Nephron progenitor cell (in vitro differentiated cells): ENCODE data around the gene MYO1A.

Experiments
- DNase-seq: peaks from one replicate; pipeline ENCODE4 v3.0.0; 2021
- H3K27ac Mint-ChIP-seq: 2 replicates; pipeline ENCODE4 v1.8.0; 2021; ENCODE audit warnings: mild to moderate bottlenecking, moderate library complexity, mixed read lengths
- H3K27me3 Mint-ChIP-seq: 2 replicates; pipeline ENCODE4 v1.8.0; 2021; ENCODE audit warnings: mild to moderate bottlenecking, low read depth, mixed read lengths; ENCODE audit not compliant: poor library complexity
- H3K36me3 Mint-ChIP-seq: 2 replicates; pipeline ENCODE4 v1.8.0; 2021; ENCODE audit warnings: low read depth, mixed read lengths
- H3K4me1 Mint-ChIP-seq: 2 replicates; pipeline ENCODE4 v1.8.0; 2021; ENCODE audit warnings: mixed read lengths
- H3K4me3 Mint-ChIP-seq: 2 replicates; pipeline ENCODE4 v1.8.0; 2021; ENCODE audit warnings: mild to moderate bottlenecking, moderate library complexity, mixed read lengths
- H3K9me3 Mint-ChIP-seq: 2 replicates; pipeline ENCODE4 v1.8.0; 2021; ENCODE audit warnings: mild to moderate bottlenecking, moderate library complexity, mixed read lengths
- TF ChIP-seq, protein P1 (sequence below): fragments of 200-600 bp; sonication (generic); IDR thresholded peaks from 2 replicates; pipeline ENCODE4 v1.5.0; 2021; ENCODE audit warnings: antibody characterized with exemption

The MYO1A gene

DNA sequence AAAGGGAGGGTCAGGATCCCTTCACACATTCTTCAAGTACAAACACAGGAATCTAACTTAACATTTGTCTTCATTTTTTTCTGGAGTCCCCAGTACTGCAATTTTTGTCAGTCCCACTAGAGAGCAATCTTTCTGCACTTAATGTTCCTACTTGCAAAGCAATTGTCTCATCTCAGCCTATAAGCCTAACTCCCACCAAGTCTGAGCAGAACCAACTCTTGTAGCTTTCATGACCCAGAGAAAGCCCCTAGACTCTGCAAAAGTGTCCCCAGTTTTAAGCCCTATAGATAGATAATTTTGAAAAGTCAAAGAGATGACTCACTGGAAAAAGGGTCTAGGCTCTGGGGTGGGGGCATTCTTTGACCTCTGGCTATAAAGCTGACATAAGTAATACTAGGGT lies 41.8 kb downstream of the MYO1A start:
- no peak overlapping the region for H3K27ac Mint-ChIP-seq

DNA sequence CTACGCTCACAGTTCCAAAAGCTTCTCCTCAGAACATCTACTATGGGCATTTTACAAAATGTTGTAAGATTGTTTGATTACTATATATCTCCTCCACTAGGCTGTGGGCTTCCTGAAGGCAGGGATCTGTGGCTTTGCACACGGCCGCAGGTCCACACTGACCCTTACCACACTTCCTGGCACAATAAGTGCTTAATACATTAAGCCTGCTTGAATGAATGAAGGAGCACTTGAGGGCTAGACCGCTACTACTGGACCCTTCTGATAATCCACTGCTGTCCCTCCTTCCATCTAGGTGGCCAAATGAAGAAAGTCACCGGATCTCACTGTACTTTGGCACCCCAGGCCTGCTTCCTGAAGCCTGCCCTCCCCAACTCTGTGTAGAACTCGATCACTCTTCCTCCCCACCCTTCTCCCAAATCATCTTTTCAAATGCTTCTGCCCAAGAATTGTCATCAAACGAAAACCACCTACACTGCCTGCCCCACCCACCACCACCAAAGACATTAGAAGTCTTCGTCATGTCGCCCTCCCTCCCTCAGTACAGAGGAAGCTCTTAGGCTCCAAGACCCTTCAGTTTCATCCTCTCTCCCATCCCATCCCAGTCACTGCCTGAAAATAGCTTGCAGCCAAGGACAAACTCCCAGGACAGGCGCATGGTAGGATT lies 43.0 kb downstream of the MYO1A start:
- Mint-ChIP-seq H3K36me3 (peaks cover 29% of the 10 kb centered on the region), H3K27me3 (peaks cover 7% of the 10 kb centered on the region), H3K4me1 (peaks cover 59% of the 10 kb centered on the region), H3K4me3 (peak overlapping the region; percentile 88), H3K27ac (peak overlapping the region; percentile 54), H3K9me3 (no peaks in the 10 kb centered on the region)
- TF ChIP-seq, protein P1, sequence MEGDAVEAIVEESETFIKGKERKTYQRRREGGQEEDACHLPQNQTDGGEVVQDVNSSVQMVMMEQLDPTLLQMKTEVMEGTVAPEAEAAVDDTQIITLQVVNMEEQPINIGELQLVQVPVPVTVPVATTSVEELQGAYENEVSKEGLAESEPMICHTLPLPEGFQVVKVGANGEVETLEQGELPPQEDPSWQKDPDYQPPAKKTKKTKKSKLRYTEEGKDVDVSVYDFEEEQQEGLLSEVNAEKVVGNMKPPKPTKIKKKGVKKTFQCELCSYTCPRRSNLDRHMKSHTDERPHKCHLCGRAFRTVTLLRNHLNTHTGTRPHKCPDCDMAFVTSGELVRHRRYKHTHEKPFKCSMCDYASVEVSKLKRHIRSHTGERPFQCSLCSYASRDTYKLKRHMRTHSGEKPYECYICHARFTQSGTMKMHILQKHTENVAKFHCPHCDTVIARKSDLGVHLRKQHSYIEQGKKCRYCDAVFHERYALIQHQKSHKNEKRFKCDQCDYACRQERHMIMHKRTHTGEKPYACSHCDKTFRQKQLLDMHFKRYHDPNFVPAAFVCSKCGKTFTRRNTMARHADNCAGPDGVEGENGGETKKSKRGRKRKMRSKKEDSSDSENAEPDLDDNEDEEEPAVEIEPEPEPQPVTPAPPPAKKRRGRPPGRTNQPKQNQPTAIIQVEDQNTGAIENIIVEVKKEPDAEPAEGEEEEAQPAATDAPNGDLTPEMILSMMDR, result no peak
- DNase-seq, result no peak

More for the DNA sequence above, 41.8 kb downstream of the MYO1A start:
- DNase-seq, result no peak
- peaks cover 19% of the 10 kb centered on the region for H3K36me3 Mint-ChIP-seq
- no peaks in the 10 kb centered on the region for H3K9me3 Mint-ChIP-seq
- TF ChIP-seq, protein P1, result peak; percentile 57
- H3K27me3 Mint-ChIP-seq, result peaks cover 17% of the 10 kb centered on the region
- H3K4me1 Mint-ChIP-seq, result peaks cover 51% of the 10 kb centered on the region
- H3K4me3 Mint-ChIP-seq, result peak overlapping the region; percentile 57

DNA sequence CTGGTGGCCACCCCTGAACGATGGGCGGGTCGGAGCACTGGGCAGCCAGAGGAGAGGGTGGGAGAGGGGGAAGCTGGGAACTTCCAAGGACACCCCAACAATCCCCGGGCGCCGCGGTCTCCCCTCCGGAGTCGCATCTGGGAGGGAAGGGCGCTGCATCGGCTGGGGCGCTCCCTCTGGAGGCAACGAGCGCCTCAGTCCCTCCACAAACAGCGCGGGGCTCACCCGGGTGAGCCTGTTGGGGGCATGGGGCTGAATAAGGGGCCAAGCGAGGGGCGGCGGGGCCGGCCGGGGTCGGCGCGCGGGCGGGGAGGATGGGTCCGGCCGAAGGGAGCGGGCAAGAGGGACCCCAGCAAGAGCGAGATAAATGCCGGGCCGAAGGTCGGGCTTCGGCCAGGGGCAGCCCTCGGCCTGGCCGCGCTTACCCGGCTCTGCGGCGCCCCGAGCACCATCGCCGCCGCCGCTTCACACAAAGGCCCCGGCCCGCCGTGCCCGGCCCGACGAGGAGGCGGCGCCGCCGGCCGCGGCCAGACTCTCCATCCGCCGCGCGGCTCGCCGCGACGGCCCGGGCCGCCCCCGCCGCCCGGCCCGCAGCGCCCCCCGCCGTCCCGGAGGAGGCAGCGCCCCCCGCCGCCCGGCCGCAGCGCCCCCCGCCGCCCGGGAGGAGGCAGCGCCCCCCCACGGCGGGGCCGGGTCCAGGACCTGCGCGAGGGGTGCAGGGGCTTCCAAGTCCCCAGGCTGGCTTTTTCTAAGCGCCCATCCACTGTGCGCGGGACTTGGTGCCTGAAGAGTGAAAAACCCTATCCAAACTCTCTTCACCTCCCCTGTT lies 43.7 kb downstream of the MYO1A start, which contains the start of gene ZBTB39:
ZBTB39 (minus strand) TSS at position 567 of the 829 bp plus-strand sequence. CDS start 1,629 bp downstream, outside the sequence.
- Mint-ChIP-seq H3K27ac (peak within 1 kb of the TSS; percentile 54), H3K4me3 (peak within 1 kb of the TSS; percentile 94), H3K36me3 (peaks cover 35% of the 10 kb centered on the region), H3K9me3 (no peaks in the 10 kb centered on the region), H3K4me1 (peaks cover 59% of the 10 kb centered on the region), H3K27me3 (peaks cover 4% of the 10 kb centered on the region)
- TF ChIP-seq, protein P1, result no peak
- peak; percentile 77 for DNase-seq

DNA sequence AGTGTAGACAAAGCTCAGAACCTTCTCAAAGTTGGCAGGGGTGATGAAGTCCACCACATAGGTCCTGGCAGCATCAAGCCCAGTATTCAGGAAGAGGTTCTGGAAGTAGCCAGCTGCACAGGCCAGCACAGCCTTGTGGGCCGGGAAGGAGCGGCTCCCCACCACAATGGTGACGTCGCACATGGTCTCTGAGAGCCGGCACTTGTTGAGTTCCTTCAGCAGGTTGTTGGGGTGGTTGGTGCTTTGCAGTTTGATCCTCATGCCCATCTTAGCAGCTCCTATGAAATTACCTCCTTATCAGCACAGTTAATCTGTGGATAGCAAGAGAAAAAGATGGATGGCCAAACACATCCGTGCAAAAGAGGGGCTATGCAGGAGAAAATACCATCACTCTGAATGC lies 45.3 kb downstream of the MYO1A start:
- Mint-ChIP-seq H3K4me1 (peaks cover 73% of the 10 kb centered on the region), H3K36me3 (peaks cover 47% of the 10 kb centered on the region), H3K27ac (no peak overlapping the region), H3K9me3 (no peaks in the 10 kb centered on the region), H3K27me3 (no peaks in the 10 kb centered on the region), H3K4me3 (peak overlapping the region; percentile 94)
- DNase-seq, result no peak
- TF ChIP-seq, protein P1, result no peak

DNA sequence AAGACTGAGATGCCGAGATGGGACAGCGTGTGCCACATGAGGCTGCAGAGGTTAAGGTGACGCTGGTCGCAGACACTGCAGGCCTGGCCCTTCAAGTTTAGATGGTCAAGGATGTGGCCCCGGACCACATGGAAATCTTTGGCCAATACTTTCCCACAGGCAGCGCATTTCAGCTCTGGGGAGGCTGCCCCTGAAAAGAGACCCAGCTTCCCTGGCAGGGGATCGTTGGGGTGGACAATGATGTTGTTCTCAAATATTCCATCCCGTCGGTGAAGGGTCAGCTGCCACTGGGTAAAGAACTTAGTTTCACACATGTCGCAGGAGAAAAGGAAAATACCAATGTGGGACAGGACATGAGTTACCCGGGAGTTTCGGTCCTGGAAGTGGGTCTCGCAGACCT lies 46.5 kb downstream of the MYO1A start:
- H3K27ac Mint-ChIP-seq, result no peak overlapping the region
- H3K4me1 Mint-ChIP-seq, result peaks cover 74% of the 10 kb centered on the region
- TF ChIP-seq, protein P1, result no peak
- no peak for DNase-seq
- H3K36me3 Mint-ChIP-seq, result peaks cover 59% of the 10 kb centered on the region
- H3K27me3 Mint-ChIP-seq, result no peaks in the 10 kb centered on the region
- H3K4me3 Mint-ChIP-seq, result no peak overlapping the region
- no peaks in the 10 kb centered on the region for H3K9me3 Mint-ChIP-seq
